Anterior cingulate cortex (tissue), 58 donors: ENCODE results near the gene ELFN1.

ENCODE experiments used
- DNase-seq, 58 donors: peaks; one replicate each; lab custom pipeline; 2025; lab: John Stamatoyannopoulos, UW

Gene ELFN1

GRCh38 chr7:1669954-1670893 lies at the start of gene ELFN1:
Gene ELFN1, plus strand, starts transcription at chr7:1670277. Its CDS starts 74,320 bp downstream, at chr7:1744597.
- peak in 3 of 58 donors; percentile 10 to 35 (median 17) for DNase-seq

- no peak for DNase-seq
Observed at GRCh38 chr7:1620835-1621234, 49.2 kb upstream of the ELFN1 start.

- no peak for DNase-seq
Observed at GRCh38 chr7:1621718-1622117, 48.4 kb upstream of the ELFN1 start.

- no peak for DNase-seq
Observed at GRCh38 chr7:1622441-1622840, 47.6 kb upstream of the ELFN1 start.

GRCh38 chr7:1623810-1624209 lies 46.3 kb upstream of the ELFN1 start:
- DNase-seq = no peak

- no peak for DNase-seq
Observed at GRCh38 chr7:1624999-1625927, 44.8 kb upstream of the ELFN1 start.

- DNase-seq = no peak
Observed at GRCh38 chr7:1626769-1627168, 43.3 kb upstream of the ELFN1 start.

GRCh38 chr7:1630700-1631336 lies 39.3 kb upstream of the ELFN1 start:
- no peak for DNase-seq

GRCh38 chr7:1631678-1632077 lies 38.4 kb upstream of the ELFN1 start:
- no peak for DNase-seq

- no peak for DNase-seq
Observed at GRCh38 chr7:1632506-1632905, 37.6 kb upstream of the ELFN1 start.

- DNase-seq = no peak
Observed at GRCh38 chr7:1632916-1633785, 36.9 kb upstream of the ELFN1 start.

GRCh38 chr7:1635401-1635800 lies 34.7 kb upstream of the ELFN1 start:
- no peak for DNase-seq

- DNase-seq = no peak
Observed at GRCh38 chr7:1637155-1637554, 32.9 kb upstream of the ELFN1 start.

GRCh38 chr7:1638215-1638661 lies 31.8 kb upstream of the ELFN1 start:
- no peak for DNase-seq

GRCh38 chr7:1639071-1639470 lies 31.0 kb upstream of the ELFN1 start:
- no peak for DNase-seq

GRCh38 chr7:1639532-1640175 lies 30.4 kb upstream of the ELFN1 start:
- DNase-seq = no peak

GRCh38 chr7:1640376-1641172 lies 29.5 kb upstream of the ELFN1 start:
- no peak for DNase-seq

GRCh38 chr7:1641173-1641572 lies 28.9 kb upstream of the ELFN1 start:
- no peak for DNase-seq
